ENCODE measurements around the gene TOE1. TPM values are rescaled to one million over a fixed set of nuclear protein-coding genes. Genes with fewer than 3 reads are reported as not detected.

Gene TOE1
- total RNA-seq, 6 experiments from 2014 or later, result 9.5 to 11.7 (median 10.1) TPM

- no peak for DNase-seq
These were observed 12.1 kb upstream of the TOE1 start for GRCh38 chr1:45327644-45328515.

GRCh38 chr1:45328680-45329079 is 11.3 kb upstream of the TOE1 start:
- Mint-ChIP-seq H3K9me3 (no peaks in the 10 kb centered on the region), H3K27me3 (ENCODE audit: insufficient read depth) (0 out of 2 replicates have a peak, but pooled peaks cover 2% of the 10 kb centered on the region), H3K36me3 (ENCODE audit: low read depth) (no peaks in the 10 kb centered on the region), H3K27ac (no peak overlapping the region), H3K4me1 (ENCODE audit: low read depth) (peaks cover 13% of the 10 kb centered on the region), H3K4me3 (no peak overlapping the region)
- TF ChIP-seq, protein P1, sequence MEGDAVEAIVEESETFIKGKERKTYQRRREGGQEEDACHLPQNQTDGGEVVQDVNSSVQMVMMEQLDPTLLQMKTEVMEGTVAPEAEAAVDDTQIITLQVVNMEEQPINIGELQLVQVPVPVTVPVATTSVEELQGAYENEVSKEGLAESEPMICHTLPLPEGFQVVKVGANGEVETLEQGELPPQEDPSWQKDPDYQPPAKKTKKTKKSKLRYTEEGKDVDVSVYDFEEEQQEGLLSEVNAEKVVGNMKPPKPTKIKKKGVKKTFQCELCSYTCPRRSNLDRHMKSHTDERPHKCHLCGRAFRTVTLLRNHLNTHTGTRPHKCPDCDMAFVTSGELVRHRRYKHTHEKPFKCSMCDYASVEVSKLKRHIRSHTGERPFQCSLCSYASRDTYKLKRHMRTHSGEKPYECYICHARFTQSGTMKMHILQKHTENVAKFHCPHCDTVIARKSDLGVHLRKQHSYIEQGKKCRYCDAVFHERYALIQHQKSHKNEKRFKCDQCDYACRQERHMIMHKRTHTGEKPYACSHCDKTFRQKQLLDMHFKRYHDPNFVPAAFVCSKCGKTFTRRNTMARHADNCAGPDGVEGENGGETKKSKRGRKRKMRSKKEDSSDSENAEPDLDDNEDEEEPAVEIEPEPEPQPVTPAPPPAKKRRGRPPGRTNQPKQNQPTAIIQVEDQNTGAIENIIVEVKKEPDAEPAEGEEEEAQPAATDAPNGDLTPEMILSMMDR (IDR thresholded peaks at IDR 0.05), result no peak
- no peak for DNase-seq

More at GRCh38 chr1:45327644-45328515, 12.1 kb upstream of the TOE1 start:
- Mint-ChIP-seq H3K27ac (no peak overlapping the region), H3K4me1 (ENCODE audit: low read depth) (peaks cover 13% of the 10 kb centered on the region), H3K27me3 (ENCODE audit: insufficient read depth) (0 out of 2 replicates have a peak, but pooled peaks cover 2% of the 10 kb centered on the region), H3K9me3 (no peaks in the 10 kb centered on the region), H3K4me3 (no peak overlapping the region), H3K36me3 (ENCODE audit: low read depth) (no peaks in the 10 kb centered on the region)
- TF ChIP-seq, protein P1 (IDR thresholded peaks at IDR 0.05), result no peak

- TF ChIP-seq, protein P1 (IDR thresholded peaks at IDR 0.05), result no peak
- H3K36me3 Mint-ChIP-seq (ENCODE audit: low read depth), result no peaks in the 10 kb centered on the region
- no peak overlapping the region for H3K4me3 Mint-ChIP-seq
These were observed 10.5 kb upstream of the TOE1 start for GRCh38 chr1:45329445-45329844.

GRCh38 chr1:45331436-45332345 is 8.3 kb upstream of the TOE1 start:
- TF ChIP-seq, protein P1 (IDR thresholded peaks at IDR 0.05), result no peak
- peaks cover 19% of the 10 kb centered on the region for H3K4me1 Mint-ChIP-seq (ENCODE audit: low read depth)
- no peak overlapping the region for H3K27ac Mint-ChIP-seq
- no peaks in the 10 kb centered on the region for H3K36me3 Mint-ChIP-seq (ENCODE audit: low read depth)
- DNase-seq, result no peak
- no peaks in the 10 kb centered on the region for H3K9me3 Mint-ChIP-seq
- H3K27me3 Mint-ChIP-seq (ENCODE audit: insufficient read depth), result no peaks in the 10 kb centered on the region
- no peak overlapping the region for H3K4me3 Mint-ChIP-seq

More at GRCh38 chr1:45329445-45329844, 10.5 kb upstream of the TOE1 start:
- H3K9me3 Mint-ChIP-seq, result no peaks in the 10 kb centered on the region
- 0 out of 2 replicates have a peak, but pooled peaks cover 2% of the 10 kb centered on the region for H3K27me3 Mint-ChIP-seq (ENCODE audit: insufficient read depth)
- peaks cover 13% of the 10 kb centered on the region for H3K4me1 Mint-ChIP-seq (ENCODE audit: low read depth)
- DNase-seq, result no peak
- H3K27ac Mint-ChIP-seq, result no peak overlapping the region

DNA sequence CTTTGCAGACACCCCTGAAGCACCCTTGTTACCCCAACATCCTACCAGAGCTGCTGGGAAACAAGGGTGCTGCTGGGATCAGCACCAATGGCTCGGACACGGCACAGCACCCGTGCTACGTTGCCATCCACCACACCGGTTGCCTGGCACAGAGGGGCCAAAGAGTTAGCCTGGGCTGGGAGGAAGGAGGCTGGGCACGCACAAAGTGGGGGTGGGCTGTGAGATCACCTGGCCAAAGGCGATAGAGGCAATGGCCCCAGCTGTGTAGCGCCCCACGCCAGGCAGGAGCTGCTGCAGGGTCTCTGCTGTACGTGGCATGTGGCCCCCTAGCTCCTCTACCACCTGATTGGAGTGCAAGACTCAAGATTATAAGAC is 7.6 kb upstream of the TOE1 start:
- Mint-ChIP-seq H3K27ac (no peak overlapping the region), H3K36me3 (ENCODE audit: low read depth) (no peaks in the 10 kb centered on the region), H3K4me3 (no peak overlapping the region), H3K4me1 (ENCODE audit: low read depth) (peaks cover 19% of the 10 kb centered on the region), H3K27me3 (ENCODE audit: insufficient read depth) (no peaks in the 10 kb centered on the region), H3K9me3 (no peaks in the 10 kb centered on the region)
- DNase-seq, result no peak
- TF ChIP-seq, protein P1 (IDR thresholded peaks at IDR 0.05), result no peak
